K562 (cell line): ENCODE measurements around the gene ALOXE3. TPM values are rescaled to one million over a fixed set of nuclear protein-coding genes. Genes with fewer than 3 reads are reported as not detected.

Experiments used
- BDP1 ChIP-seq: IDR thresholded peaks from 3 replicates; pipeline ENCODE4 v1.6.1; 2011; ENCODE audit not compliant: insufficient read length, insufficient read depth
- CCNT2 ChIP-seq: IDR thresholded peaks from 2 replicates; pipeline ENCODE4 v1.6.1; 2011; ENCODE audit warnings: borderline replicate concordance, low read depth, mild to moderate bottlenecking, moderate library complexity, mixed read lengths, low read length; ENCODE audit not compliant: insufficient read length; ENCODE audit errors: extremely low read depth
- DNMT1 ChIP-seq: fragments of 450-650 bp; IDR thresholded peaks from 2 replicates; pipeline ENCODE4 v1.6.1; 2016; ENCODE audit warnings: antibody characterized with exemption, mild to moderate bottlenecking
- ELK3 ChIP-seq: fragments of 450-650 bp; formaldehyde crosslinking; IDR thresholded peaks from 2 replicates; pipeline ENCODE4 v1.4.0; 2020; ENCODE audit warnings: mild to moderate bottlenecking
- HDAC8 ChIP-seq: fragments of 450-650 bp; IDR thresholded peaks from 2 replicates; pipeline ENCODE4 v1.6.1; 2016; ENCODE audit warnings: mild to moderate bottlenecking, missing genetic modification characterization, moderate library complexity, missing compliant biosample characterization
- ZNF740 ChIP-seq, 3 experiments: fragments of 200-800 bp in 1 of 3; sonication (Bioruptor generic) in 1 of 3; sonication (generic) in 1 of 3; formaldehyde crosslinking in 1 of 3; IDR thresholded peaks; 2 replicates each; pipeline versions ENCODE4 v1.6.1 to v1.8.0; 2016 to 2022; ENCODE audit warnings: mild to moderate bottlenecking in 2 of 3, missing compliant biosample characterization in 2 of 3, missing genetic modification characterization in 2 of 3, missing genetic modification reagents in 1 of 3
- polyA plus RNA-seq, 8 experiments: library from polyadenylated mRNA; depleted of rRNA in 4 of 8; stranded (reverse) in 5 of 8; unstranded in 3 of 8; fragments of >200 nt; fragmentation: Nextera tagmentation in 2 of 8; fragmentation: Illumina TruSeq in 1 of 8; extraction: Ambion mirVana in 2 of 8; extraction: Trizol in 1 of 8; gene quantifications; 2 replicates each; pipeline versions ENCODE4 v1.2.1 to v1.2.3, GENCODE V29; 2011 to 2014; ENCODE audit warnings: inconsistent platforms in 1 of 8, missing spikeins in 1 of 8
- total RNA-seq, 7 experiments: library from RNA; depleted of rRNA in 6 of 7; stranded (reverse); fragments of >200 nt in 6 of 7; fragmentation: Illumina TruSeq in 2 of 7; extraction: Trizol in 2 of 7; gene quantifications; 2 replicates each; pipeline versions ENCODE4 v1.2.1 to v1.2.3, GENCODE V29; 2011 to 2021; ENCODE audit warnings: low replicate concordance in 1 of 7

ALOXE3 gene
- total and polyA plus RNA-seq, 9 of the 15 experiments (the other 6 are each of a cell fraction or from before 2014, with no cell fraction given) = 0.04 TPM; not detected in 8

DNA sequence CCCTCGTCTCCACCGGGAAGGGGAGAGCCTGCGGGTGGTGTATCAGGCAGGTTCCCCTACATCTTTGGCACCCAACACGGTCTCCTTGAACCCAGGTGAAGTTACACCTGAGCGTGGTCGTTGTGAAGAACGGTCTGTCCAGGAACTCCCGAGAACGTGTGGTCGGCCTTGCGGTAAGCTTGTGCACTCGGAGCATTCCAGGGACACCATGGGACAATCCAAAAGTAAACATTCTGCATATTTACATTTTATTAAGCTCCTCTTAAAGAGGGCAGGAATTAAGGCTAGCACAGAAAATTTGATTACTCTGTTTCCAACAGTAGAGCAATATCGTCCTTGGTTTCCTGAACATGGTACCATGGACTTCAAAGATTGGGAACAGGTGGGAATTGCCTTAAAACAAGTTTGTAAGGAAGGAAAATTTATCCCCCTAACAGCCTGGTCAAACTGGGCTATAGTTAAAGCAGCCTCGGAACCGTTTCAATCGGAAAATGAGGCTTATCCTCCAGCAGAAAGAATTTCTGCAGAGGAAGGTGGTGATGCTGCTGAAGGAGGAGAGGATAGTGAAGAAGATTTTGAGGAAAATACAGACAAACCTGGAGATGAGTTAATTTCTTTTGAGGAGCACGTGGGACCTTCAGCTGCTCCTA is 61.2 kb downstream of the ALOXE3 start (continued):
- no peak for TF ChIP-seq CCNT2
- TF ChIP-seq HDAC8 (tag) = no peak
- no peak for TF ChIP-seq ELK3 (CRISPR knock-in tag)
- TF ChIP-seq ZNF740 (CRISPR knock-in tag; IDR thresholded peaks at IDR 0.05) = no peak
- no peak for TF ChIP-seq ZNF740 (tag; IDR thresholded peaks at IDR 0.05)
- no peak for TF ChIP-seq DNMT1
- TF ChIP-seq BDP1 = no peak
